ENCODE measurements around the gene ALDH7A1.

Gene ALDH7A1

GRCh38 chr5:126576974-126577373 lies 18.0 kb downstream of the ALDH7A1 start:
- H3K4me3 ChIP-seq (ENCODE audit: insufficient read depth, low read length, poor library complexity, severe bottlenecking), result no peak overlapping the region
- H3K9me3 ChIP-seq (ENCODE audit: insufficient read depth, low read length), result no peaks in the 10 kb centered on the region
- H3F3A ChIP-seq (ENCODE audit: insufficient read depth), result no peaks in the 10 kb centered on the region
- H2AFZ ChIP-seq (ENCODE audit: low read depth, low read length, severe bottlenecking), result no peak overlapping the region
- no peak overlapping the region for H3K27ac ChIP-seq (ENCODE audit: low read depth, low read length)
- H3K9me2 ChIP-seq (replicated peaks; ENCODE audit: insufficient read depth, low read length), result no peaks in the 10 kb centered on the region
- H4K20me1 ChIP-seq (ENCODE audit: low read depth, low read length), result no peaks in the 10 kb centered on the region
- H3K27me3 ChIP-seq (ENCODE audit: low read length), result no peaks in the 10 kb centered on the region
- H3K36me3 ChIP-seq (ENCODE audit: low read length), result no peaks in the 10 kb centered on the region
- H3K79me2 ChIP-seq (ENCODE audit: insufficient read depth, low read length), result no peaks in the 10 kb centered on the region
- TF ChIP-seq EZH2phosphoT487 (conservative IDR thresholded peaks at IDR 0.05; ENCODE audit: low read length) (no peak), CTCF (IDR thresholded peaks at IDR 0.05; ENCODE audit: insufficient read depth, low read length, poor library complexity, severe bottlenecking) (no peak)
- no peak overlapping the region for H3K9ac ChIP-seq (ENCODE audit: low read length)
- H3K4me2 ChIP-seq (ENCODE audit: low read depth, low read length, poor library complexity, severe bottlenecking), result no peak overlapping the region

GRCh38 chr5:126575644-126576043 lies 19.4 kb downstream of the ALDH7A1 start:
- H3K4me3 ChIP-seq (ENCODE audit: insufficient read depth, low read length, poor library complexity, severe bottlenecking), result no peak overlapping the region
- H3F3A ChIP-seq (ENCODE audit: insufficient read depth), result no peaks in the 10 kb centered on the region
- H3K9me2 ChIP-seq (replicated peaks; ENCODE audit: insufficient read depth, low read length), result no peaks in the 10 kb centered on the region
- no peaks in the 10 kb centered on the region for H4K20me1 ChIP-seq (ENCODE audit: low read depth, low read length)
- H3K9ac ChIP-seq (ENCODE audit: low read length), result no peak overlapping the region
- no peaks in the 10 kb centered on the region for H3K79me2 ChIP-seq (ENCODE audit: insufficient read depth, low read length)
- no peaks in the 10 kb centered on the region for H3K9me3 ChIP-seq (ENCODE audit: insufficient read depth, low read length)
- no peaks in the 10 kb centered on the region for H3K27me3 ChIP-seq (ENCODE audit: low read length)
- H3K4me2 ChIP-seq (ENCODE audit: low read depth, low read length, poor library complexity, severe bottlenecking), result no peak overlapping the region
- H3K36me3 ChIP-seq (ENCODE audit: low read length), result no peaks in the 10 kb centered on the region
- H3K27ac ChIP-seq (ENCODE audit: low read depth, low read length), result no peak overlapping the region
- H2AFZ ChIP-seq (ENCODE audit: low read depth, low read length, severe bottlenecking), result no peak overlapping the region
- no peak for TF ChIP-seq CTCF (IDR thresholded peaks at IDR 0.05; ENCODE audit: insufficient read depth, low read length, poor library complexity, severe bottlenecking)
- TF ChIP-seq EZH2phosphoT487 (conservative IDR thresholded peaks at IDR 0.05; ENCODE audit: low read length), result no peak

GRCh38 chr5:126568206-126568755 lies 26.7 kb downstream of the ALDH7A1 start:
- no peak for TF ChIP-seq CTCF (IDR thresholded peaks at IDR 0.05; ENCODE audit: insufficient read depth, low read length, poor library complexity, severe bottlenecking)
- TF ChIP-seq EZH2phosphoT487 (conservative IDR thresholded peaks at IDR 0.05; ENCODE audit: low read length), result no peak
- Histone ChIP-seq H2AFZ (ENCODE audit: low read depth, low read length, severe bottlenecking) (no peak overlapping the region), H3K9ac (ENCODE audit: low read length) (no peak overlapping the region), H4K20me1 (ENCODE audit: low read depth, low read length) (no peaks in the 10 kb centered on the region), H3K27ac (ENCODE audit: low read depth, low read length) (no peak overlapping the region), H3K9me3 (ENCODE audit: insufficient read depth, low read length) (no peaks in the 10 kb centered on the region), H3K4me3 (ENCODE audit: insufficient read depth, low read length, poor library complexity, severe bottlenecking) (no peak overlapping the region), H3K79me2 (ENCODE audit: insufficient read depth, low read length) (no peaks in the 10 kb centered on the region), H3F3A (ENCODE audit: insufficient read depth) (no peaks in the 10 kb centered on the region), H3K36me3 (ENCODE audit: low read length) (no peaks in the 10 kb centered on the region), H3K4me2 (ENCODE audit: low read depth, low read length, poor library complexity, severe bottlenecking) (no peak overlapping the region), H3K27me3 (ENCODE audit: low read length) (no peaks in the 10 kb centered on the region), H3K9me2 (replicated peaks; ENCODE audit: insufficient read depth, low read length) (no peaks in the 10 kb centered on the region)
